H9 (cell line): ENCODE measurements around the gene GPR108. TPM values are rescaled to one million over a fixed set of nuclear protein-coding genes. Genes with fewer than 3 reads are reported as not detected.

Experiments
- DNase-seq: peaks from one replicate; pipeline ENCODE4 v3.0.0-alpha.2; 2017
- H2AFZ ChIP-seq: one replicate; pipeline ENCODE4 v1.6.1; 2013; ENCODE audit warnings: mild to moderate bottlenecking, low read length, control low read depth, moderate library complexity
- H2AK5ac ChIP-seq: 2 replicates; pipeline ENCODE4 v1.6.1; 2013; ENCODE audit warnings: low read length, control low read depth, mixed read lengths; ENCODE audit not compliant: insufficient read length
- H2BK120ac ChIP-seq: one replicate; pipeline ENCODE4 v1.6.1; 2013; ENCODE audit warnings: low read depth, mild to moderate bottlenecking, low read length, control low read depth, inconsistent platforms; ENCODE audit not compliant: poor library complexity, severe bottlenecking
- H2BK12ac ChIP-seq: 2 replicates; pipeline ENCODE4 v1.6.1; 2013; ENCODE audit warnings: low read length, control low read depth, mixed read lengths, low read depth; ENCODE audit not compliant: insufficient read length
- H2BK15ac ChIP-seq: 2 replicates; pipeline ENCODE4 v1.6.1; 2013; ENCODE audit warnings: low read depth, low read length, control low read depth
- H2BK20ac ChIP-seq: one replicate; pipeline ENCODE4 v1.6.1; 2013; ENCODE audit warnings: low read depth, mild to moderate bottlenecking, low read length, control low read depth, inconsistent platforms; ENCODE audit not compliant: poor library complexity, severe bottlenecking
- H2BK5ac ChIP-seq: 2 replicates; pipeline ENCODE4 v1.6.1; 2013; ENCODE audit warnings: low read length, control low read depth, mixed read lengths; ENCODE audit not compliant: insufficient read length
- H3K14ac ChIP-seq: 2 replicates; pipeline ENCODE4 v1.6.1; 2013; ENCODE audit warnings: low read length, control low read depth; ENCODE audit not compliant: insufficient read depth
- H3K18ac ChIP-seq: 2 replicates; pipeline ENCODE4 v1.6.1; 2013; ENCODE audit warnings: low read depth, mild to moderate bottlenecking, mixed read lengths, low read length, control low read depth; ENCODE audit not compliant: insufficient read length
- H3K23ac ChIP-seq: 2 replicates; pipeline ENCODE4 v1.6.1; 2013; ENCODE audit warnings: low read length, control low read depth, mixed read lengths, low read depth; ENCODE audit not compliant: insufficient read length
- H3K23me2 ChIP-seq: 2 replicates; pipeline ENCODE4 v1.6.1; 2013; ENCODE audit warnings: low read depth, mild to moderate bottlenecking, mixed read lengths, low read length, control low read depth; ENCODE audit not compliant: insufficient read length, poor library complexity, severe bottlenecking
- H3K27ac ChIP-seq: 2 replicates; pipeline ENCODE4 v1.5.1; 2013; ENCODE audit warnings: low read length, control low read depth, mixed read lengths, low read depth; ENCODE audit not compliant: insufficient read length
- H3K27me3 ChIP-seq: 2 replicates; pipeline ENCODE4 v1.6.1; 2013; ENCODE audit warnings: low read length, control low read depth, inconsistent platforms; ENCODE audit not compliant: insufficient read depth
- H3K4ac ChIP-seq: 2 replicates; pipeline ENCODE4 v1.6.1; 2013; ENCODE audit warnings: low read depth, mild to moderate bottlenecking, control low read depth, inconsistent platforms, low read length, moderate library complexity
- H3K4me1 ChIP-seq: 2 replicates; pipeline ENCODE4 v1.6.1; 2013; ENCODE audit warnings: low read length, control low read depth, inconsistent platforms; ENCODE audit not compliant: insufficient read depth
- H3K4me2 ChIP-seq: 2 replicates; pipeline ENCODE4 v1.6.1; 2013; ENCODE audit warnings: low read length, control low read depth, mixed read lengths; ENCODE audit not compliant: insufficient read length, insufficient read depth
- H3K56ac ChIP-seq: 2 replicates; pipeline ENCODE4 v1.6.1; 2013; ENCODE audit warnings: low read depth, mild to moderate bottlenecking, mixed read lengths, low read length, control low read depth; ENCODE audit not compliant: insufficient read length
- H3K79me1 ChIP-seq: 2 replicates; pipeline ENCODE4 v1.6.1; 2013; ENCODE audit warnings: low read depth, mild to moderate bottlenecking, moderate library complexity, low read length, control low read depth, inconsistent platforms; ENCODE audit not compliant: insufficient read depth, poor library complexity, severe bottlenecking
- H3K79me2 ChIP-seq: 2 replicates; pipeline ENCODE4 v1.6.1; 2013; ENCODE audit warnings: low read length, control low read depth, inconsistent platforms; ENCODE audit not compliant: insufficient read depth
- H3K9ac ChIP-seq: 2 replicates; pipeline ENCODE4 v1.6.1; 2013; ENCODE audit warnings: low read length, control low read depth, mixed read lengths; ENCODE audit not compliant: insufficient read length; ENCODE audit errors: extremely low read depth
- H3K9me3 ChIP-seq: one replicate; pipeline ENCODE4 v1.6.1; 2013; ENCODE audit warnings: low read depth, low read length, inconsistent platforms; ENCODE audit not compliant: control insufficient read depth
- H3T11ph ChIP-seq: one replicate; pipeline ENCODE4 v1.6.1; 2013; ENCODE audit warnings: mild to moderate bottlenecking, low read length, control low read depth, inconsistent platforms
- H4K20me1 ChIP-seq: one replicate; pipeline ENCODE4 v1.6.1; 2013; ENCODE audit not compliant: control insufficient read depth, insufficient read length, insufficient read depth
- H4K5ac ChIP-seq: 2 replicates; pipeline ENCODE4 v1.6.1; 2013; ENCODE audit warnings: low read depth, mild to moderate bottlenecking, mixed read lengths, low read length, control low read depth; ENCODE audit not compliant: insufficient read length
- H4K8ac ChIP-seq: replicated peaks from 2 replicates; pipeline ENCODE4 v1.6.1; 2013; ENCODE audit warnings: low read length, control low read depth, mixed read lengths, low read depth; ENCODE audit not compliant: insufficient read length
- H4K91ac ChIP-seq: 2 replicates; pipeline ENCODE4 v1.6.1; 2013; ENCODE audit warnings: low read depth, mild to moderate bottlenecking, moderate library complexity, mixed read lengths, low read length, control low read depth; ENCODE audit not compliant: insufficient read length
- H3K27ac Mint-ChIP-seq, 3 experiments: 2 replicates in 2 of 3; 3 replicates in 1 of 3; pipeline ENCODE4 v1.8.0; 2020 to 2021; ENCODE audit warnings: mixed read lengths in 3 of 3, mild to moderate bottlenecking in 1 of 3, moderate library complexity in 1 of 3
- H3K27me3 Mint-ChIP-seq: 2 replicates; pipeline ENCODE4 v1.8.0; 2021; ENCODE audit warnings: low read depth, mild to moderate bottlenecking, moderate library complexity, mixed read lengths
- H3K36me3 Mint-ChIP-seq, 3 experiments: 2 replicates in 2 of 3; 3 replicates in 1 of 3; pipeline ENCODE4 v1.8.0; 2020 to 2021; ENCODE audit warnings: low read depth in 3 of 3, mixed read lengths in 3 of 3; ENCODE audit not compliant: insufficient read depth in 1 of 3
- H3K4me1 Mint-ChIP-seq, 2 experiments: 2 replicates each; pipeline ENCODE4 v1.8.0; 2020; ENCODE audit warnings: mixed read lengths in 2 of 2
- H3K4me3 Mint-ChIP-seq, 2 experiments: 2 replicates in 1 of 2; 3 replicates in 1 of 2; pipeline ENCODE4 v1.8.0; 2020 to 2021; ENCODE audit warnings: mild to moderate bottlenecking in 2 of 2, mixed read lengths in 2 of 2, moderate library complexity in 1 of 2
- H3K9me3 Mint-ChIP-seq, 2 experiments: 2 replicates in 1 of 2; 3 replicates in 1 of 2; pipeline ENCODE4 v1.8.0; 2020; ENCODE audit warnings: mild to moderate bottlenecking in 2 of 2, mixed read lengths in 2 of 2, moderate library complexity in 1 of 2
- CTCF ChIP-seq: fragments of 200-600 bp; sonication (generic); conservative IDR thresholded peaks from 3 replicates; pipeline ENCODE4 v1.8.0; 2021; ENCODE audit warnings: antibody characterized with exemption, mild to moderate bottlenecking
- WGBS: extraction: QIAGEN DNeasy Blood & Tissue Kit; methylation state at CpG from one replicate; pipeline ENCODE4 v1.1.7; 2013; ENCODE audit warnings: missing lambda C conversion rate, low lambda C conversion rate, mixed read lengths; ENCODE audit not compliant: insufficient read length; ENCODE audit errors: extremely low coverage; 5-methylcytosine and 5-hydroxymethylcytosine counted together
- total RNA-seq: library from RNA; stranded (reverse); gene quantifications from 2 replicates; pipeline ENCODE4 v1.2.1, GENCODE V29; 2021

Gene GPR108
- total RNA-seq, 1 experiment from 2014 or later: 38.2 TPM

GRCh38 chr19:6708346-6708745 lies 29.0 kb downstream of the GPR108 start:
- no peak overlapping the region for H3K23ac ChIP-seq
- Mint-ChIP-seq H3K27ac (no peak overlapping the region), H3K36me3 (no peaks in the 10 kb centered on the region; a peak in 1 of 7 replicates), H3K4me3 (no peak overlapping the region; a peak in 1 of 5 replicates), H3K9me3 (peaks cover 3 to 8% of the 10 kb centered on the region in 2 experiments), H3K4me1 (peaks cover 14 to 26% of the 10 kb centered on the region in 2 experiments), H3K27me3 (peaks cover 49% of the 10 kb centered on the region)
- H4K8ac ChIP-seq: no peak overlapping the region
- no peak overlapping the region for H4K5ac ChIP-seq
- no peak overlapping the region for H3T11ph ChIP-seq
- H2BK12ac ChIP-seq: no peak overlapping the region
- H3K27me3 ChIP-seq: no peaks in the 10 kb centered on the region; the same call in 1 of the 2 replicates
- H2BK15ac ChIP-seq: no peak overlapping the region
- no peak for DNase-seq
- H3K14ac ChIP-seq: no peak overlapping the region
- H3K56ac ChIP-seq: no peak overlapping the region
- H2AK5ac ChIP-seq: no peak overlapping the region
- no peak overlapping the region for H3K27ac ChIP-seq
- H4K20me1 ChIP-seq: no peaks in the 10 kb centered on the region
- H4K91ac ChIP-seq: no peak overlapping the region
- H3K79me1 ChIP-seq: no peaks in the 10 kb centered on the region
- no peaks in the 10 kb centered on the region for H3K4me1 ChIP-seq
- no peak overlapping the region for H3K9ac ChIP-seq
- no peak overlapping the region for H2AFZ ChIP-seq
- no peak overlapping the region for H3K4ac ChIP-seq
- no CpG with 5 or more reads among the region's 3 CpGs for WGBS
- H3K9me3 ChIP-seq: no peaks in the 10 kb centered on the region
- H3K79me2 ChIP-seq: no peaks in the 10 kb centered on the region
- H3K23me2 ChIP-seq: no peaks in the 10 kb centered on the region
- no peak overlapping the region for H3K4me2 ChIP-seq
- no peak overlapping the region for H2BK5ac ChIP-seq
- no peak overlapping the region for H3K18ac ChIP-seq
- H2BK20ac ChIP-seq: no peak overlapping the region
- TF ChIP-seq CTCF: no peak
- no peak overlapping the region for H2BK120ac ChIP-seq
